ENCODE results near the gene RNU1-2.
"Not testable (repeated sequence)": the region's sequence is repeated elsewhere in the genome, so short reads cannot be mapped to it uniquely, and the experiment has no call there.

The RNU1-2 gene

GRCh38 chr1:16922885-16923431, 27.2 kb downstream of the RNU1-2 start:
- intact Hi-C loops (cut with DNase I) = no loop called here
- DNase-seq = peak in 4 of 10 donors; percentile 32 to 84 (median 58)

DNA sequence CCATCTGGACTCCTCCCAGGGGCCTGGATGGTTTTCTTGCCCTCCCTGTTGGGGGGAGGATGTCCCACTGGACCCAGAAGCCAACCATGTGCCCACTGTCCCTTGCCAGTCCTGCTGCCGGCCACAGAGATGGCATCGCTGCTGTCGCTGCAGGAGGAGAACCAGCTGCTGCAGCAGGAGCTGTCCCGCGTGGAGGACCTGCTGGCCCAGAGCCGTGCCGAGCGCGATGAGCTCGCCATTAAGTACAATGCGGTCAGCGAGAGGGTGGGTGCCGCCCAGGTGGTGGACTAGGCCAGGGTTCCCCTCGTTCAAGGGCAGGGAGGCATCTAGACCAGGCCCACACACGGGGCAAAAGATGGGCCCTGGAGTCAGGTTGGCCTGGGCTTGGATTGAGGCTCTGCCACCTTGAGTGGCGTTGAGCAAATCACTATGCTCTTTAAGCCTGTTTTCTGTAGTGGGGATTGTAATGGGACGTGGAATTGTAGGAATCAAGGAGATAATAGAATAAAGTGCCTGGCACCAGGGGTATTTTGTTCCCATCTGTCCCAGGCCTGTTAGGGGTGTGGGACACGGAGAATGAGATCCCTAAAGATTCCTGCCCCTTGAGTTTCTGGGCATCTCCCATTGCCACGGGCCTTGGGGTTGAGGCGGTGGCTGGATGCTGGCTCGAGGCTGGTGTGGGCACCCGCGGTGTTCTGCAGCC, 28.6 kb downstream of the RNU1-2 start:
- peak in 4 of 10 donors; percentile 30 to 87 (median 70) for DNase-seq
- intact Hi-C loops (cut with DNase I) = no loop called here

GRCh38 chr1:16924919-16925477, 29.2 kb downstream of the RNU1-2 start:
- intact Hi-C loops (cut with DNase I) = no loop called here
- peak in 3 of 10 donors; percentile 22 to 89 (median 68) for DNase-seq

- peak in 4 of 10 donors; percentile 32 to 82 (median 67) for DNase-seq
- intact Hi-C loops (cut with DNase I) = no loop called here
Observed at GRCh38 chr1:16925635-16926490, 30.1 kb downstream of the RNU1-2 start.

DNA sequence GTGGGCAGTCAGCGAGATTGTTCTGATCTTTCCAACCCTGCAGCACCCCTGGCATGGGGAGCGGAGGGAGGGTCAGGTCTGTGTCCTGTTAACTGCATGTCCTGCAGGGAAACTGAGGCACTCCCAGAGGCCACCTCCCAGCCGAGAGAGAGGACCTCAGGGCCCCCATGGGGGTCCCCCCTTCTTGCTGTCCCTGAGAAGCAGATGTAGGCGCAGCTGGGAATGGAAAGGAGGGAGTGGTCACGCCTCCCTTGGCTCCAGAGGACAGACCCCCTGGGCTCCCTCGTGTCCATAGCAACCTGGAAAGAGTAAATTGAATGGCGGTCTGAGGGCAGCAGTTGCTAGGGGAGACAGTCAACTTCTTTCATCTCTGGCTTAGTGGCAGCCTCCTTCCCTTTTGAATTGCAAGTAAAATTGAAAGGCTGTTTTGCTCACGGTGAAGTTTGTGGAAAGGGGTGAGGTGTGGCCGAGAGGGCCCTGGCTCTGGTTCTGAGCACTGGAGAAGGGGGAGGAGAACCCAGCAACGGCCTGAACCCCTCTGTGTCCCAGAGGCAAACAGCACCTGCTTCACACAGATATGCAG, 30.8 kb downstream of the RNU1-2 start:
- DNase-seq = peak in 6 of 10 donors; percentile 20 to 86 (median 58)
- intact Hi-C loops (cut with DNase I) = no loop called here

GRCh38 chr1:16927256-16927655, 31.5 kb downstream of the RNU1-2 start:
- intact Hi-C loops (cut with DNase I) = no loop called here
- DNase-seq = peak in 4 of 10 donors; percentile 25 to 82 (median 66)

DNA sequence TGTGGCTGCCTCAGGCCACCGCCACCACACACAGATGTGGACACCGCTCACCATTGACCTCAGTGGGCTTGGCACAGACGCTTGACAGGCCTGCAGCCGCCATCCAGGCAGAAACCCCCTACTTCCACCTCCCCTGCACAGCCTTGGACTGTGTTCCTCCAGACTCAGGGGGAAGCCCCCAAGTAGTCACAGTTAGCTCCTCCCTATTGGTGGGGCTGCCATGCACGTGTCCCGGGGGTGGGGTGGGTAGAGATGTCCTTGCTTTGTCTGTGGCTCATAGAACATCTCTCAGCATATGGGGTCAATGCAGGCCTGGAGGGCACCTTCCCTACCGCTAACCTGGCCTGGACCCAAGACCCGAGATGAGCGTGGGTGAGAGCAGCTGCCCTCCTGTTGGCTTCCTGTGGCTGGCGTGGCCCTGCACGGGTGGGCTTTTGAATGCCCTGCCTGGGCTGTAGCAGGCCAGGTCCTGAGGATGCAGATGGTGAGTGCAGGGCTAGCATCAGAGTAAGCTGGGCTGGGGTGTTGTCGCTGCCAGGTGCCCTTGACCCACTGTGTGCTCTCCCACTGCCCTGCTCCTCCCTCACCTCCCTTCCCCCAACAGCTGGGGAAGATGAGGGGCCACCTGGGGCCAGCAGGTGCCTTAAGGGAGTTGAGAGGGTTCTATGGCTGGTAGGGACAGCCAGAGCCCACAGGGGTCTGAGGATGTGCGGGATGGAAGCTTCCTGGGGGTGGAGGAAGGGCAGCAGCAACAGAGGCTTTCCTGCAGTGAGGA, 32.1 kb downstream of the RNU1-2 start:
- peak in 2 of 10 donors; percentile 37 to 44 for DNase-seq
- intact Hi-C loops (cut with DNase I) = no loop called here

DNA sequence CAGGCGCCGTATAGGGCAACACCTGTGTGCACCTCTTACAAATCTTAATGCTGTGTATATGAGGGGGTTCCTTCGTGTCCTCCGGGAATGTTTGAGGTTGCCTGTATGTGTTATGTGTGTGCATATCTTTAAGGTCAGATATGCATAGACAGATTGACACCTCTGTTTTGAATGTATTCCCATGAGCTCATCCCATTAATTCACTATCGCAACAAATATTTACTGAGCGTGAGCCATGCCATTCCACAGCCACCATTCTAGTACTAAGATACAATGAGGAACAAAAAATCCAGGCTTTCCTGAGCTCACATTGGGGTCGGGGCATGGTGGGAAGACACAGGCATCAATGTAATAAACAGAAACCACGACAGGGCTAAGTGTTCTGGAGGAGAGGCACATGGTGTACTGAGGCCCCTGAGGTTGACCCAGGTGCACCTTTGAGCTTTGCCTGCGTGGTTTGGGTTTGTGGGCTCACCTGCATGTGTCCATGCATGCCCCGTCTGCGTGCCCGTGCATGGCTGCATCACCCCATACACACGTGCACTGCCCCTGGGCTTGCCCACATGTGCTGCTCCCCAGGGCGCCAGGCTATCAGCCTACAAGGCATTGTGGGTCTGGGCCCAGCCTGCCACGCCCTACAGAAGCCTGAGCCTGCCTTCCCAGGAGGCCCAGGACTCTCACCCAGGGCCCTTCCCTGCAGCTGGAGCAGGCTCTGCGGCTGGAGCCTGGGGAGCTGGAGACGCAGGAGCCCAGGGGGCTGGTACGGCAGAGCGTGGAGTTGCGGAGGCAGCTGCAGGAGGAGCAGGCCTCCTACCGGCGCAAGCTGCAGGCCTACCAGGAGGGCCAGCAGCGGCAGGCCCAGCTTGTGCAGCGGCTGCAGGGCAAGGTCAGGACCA, 33.6 kb downstream of the RNU1-2 start:
- intact Hi-C loops (cut with DNase I) = not testable (repeated sequence)
- peak in 1 of 10 donors; percentile 82 for DNase-seq

- DNase-seq = peak in 2 of 10 donors; percentile 19 to 79
- intact Hi-C loops (cut with DNase I) = not testable (repeated sequence)
Observed at GRCh38 chr1:16931206-16931934, 35.6 kb downstream of the RNU1-2 start.

GRCh38 chr1:16933945-16934344, 38.2 kb downstream of the RNU1-2 start:
- intact Hi-C loops (cut with DNase I); DNase-seq: not testable (repeated sequence)

DNA sequence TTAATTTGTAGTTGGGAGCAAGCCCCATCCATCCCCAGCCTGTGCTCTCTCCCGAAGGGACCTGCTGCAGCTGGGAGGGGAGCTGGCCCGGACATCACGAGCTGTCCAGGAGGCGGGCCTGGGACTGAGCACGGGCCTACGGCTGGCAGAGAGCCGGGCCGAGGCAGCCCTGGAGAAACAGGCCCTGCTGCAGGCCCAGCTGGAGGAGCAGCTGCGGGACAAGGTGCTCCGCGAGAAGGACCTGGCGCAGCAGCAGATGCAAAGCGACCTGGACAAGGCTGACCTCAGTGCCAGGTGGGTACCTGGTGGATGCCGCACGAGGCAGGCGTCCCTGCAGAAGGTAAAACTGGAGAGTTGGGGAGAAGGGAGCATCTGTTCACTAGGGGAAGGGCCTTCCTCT, 40.8 kb downstream of the RNU1-2 start:
- DNase-seq; intact Hi-C loops (cut with DNase I): not testable (repeated sequence)

DNA sequence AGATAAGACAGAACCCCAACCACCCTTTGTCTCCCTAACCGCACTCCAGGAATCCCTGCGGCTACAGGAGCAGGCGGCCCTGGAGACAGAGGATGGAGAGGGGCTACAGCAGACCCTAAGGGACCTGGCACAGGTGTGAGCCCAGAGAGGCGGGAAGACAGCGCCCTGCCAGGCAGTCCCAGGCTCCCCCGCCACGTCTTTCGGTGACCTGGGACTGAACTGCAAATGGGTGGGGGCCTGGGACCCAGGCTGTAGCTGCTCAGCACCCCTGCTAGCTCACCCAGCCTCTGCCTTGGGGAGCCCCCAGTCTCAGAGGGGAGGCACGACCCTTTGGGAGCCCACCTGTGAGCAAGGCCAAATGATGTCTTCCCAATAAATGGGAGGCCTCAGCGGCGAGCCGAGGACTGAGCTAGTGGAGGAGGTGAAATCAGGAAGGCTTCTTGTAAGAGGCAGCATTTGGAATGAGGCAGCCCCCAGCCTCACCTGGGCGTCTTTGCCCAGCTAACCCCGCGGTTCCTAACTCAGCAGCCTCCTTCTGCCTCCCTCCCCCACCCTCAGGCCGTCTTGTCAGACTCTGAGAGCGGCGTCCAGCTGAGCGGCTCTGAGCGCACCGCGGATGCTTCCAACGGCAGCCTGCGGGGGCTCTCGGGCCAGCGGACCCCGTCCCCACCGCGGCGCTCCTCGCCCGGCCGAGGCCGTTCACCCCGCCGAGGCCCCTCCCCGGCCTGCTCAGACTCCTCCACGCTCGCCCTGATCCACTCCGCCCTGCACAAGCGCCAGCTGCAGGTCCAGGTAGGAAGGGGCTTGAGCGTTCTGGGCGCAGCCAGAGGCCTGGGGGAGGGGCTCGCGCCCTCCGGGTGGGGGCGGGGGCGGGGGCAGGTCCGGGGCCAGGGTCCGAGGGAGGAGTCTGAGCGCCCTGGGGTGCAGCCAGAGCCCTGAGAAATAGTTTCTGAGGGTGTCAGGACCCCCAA, 42.9 kb downstream of the RNU1-2 start:
- intact Hi-C loops (cut with DNase I) = no loop called here
- no peak for DNase-seq

- intact Hi-C loops (cut with DNase I); DNase-seq: not testable (repeated sequence)
Observed at GRCh38 chr1:16939386-16940180, 43.8 kb downstream of the RNU1-2 start.

- no peak for DNase-seq
- intact Hi-C loops (cut with DNase I) = no loop called here
Observed at GRCh38 chr1:16944038-16944437, 48.3 kb downstream of the RNU1-2 start.

DNA sequence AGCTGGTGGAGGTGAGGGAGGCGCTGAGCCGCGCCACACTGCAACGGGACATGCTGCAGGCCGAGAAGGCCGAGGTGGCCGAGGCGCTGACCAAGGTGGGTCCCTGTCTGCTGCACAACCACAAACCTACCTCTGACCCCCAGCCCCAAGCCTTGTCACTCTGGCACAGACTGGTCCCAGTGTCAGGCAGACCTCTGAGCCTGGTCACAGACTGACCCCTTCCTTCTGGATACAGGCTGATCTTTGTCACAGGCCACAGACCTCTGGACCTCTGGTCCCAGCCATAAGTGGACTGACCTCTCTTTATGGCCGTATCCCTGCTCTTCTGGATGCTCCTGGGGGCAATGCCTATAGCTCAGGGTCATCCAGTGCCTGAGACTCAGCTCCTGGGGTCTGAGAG, 49.7 kb downstream of the RNU1-2 start:
- DNase-seq; intact Hi-C loops (cut with DNase I): not testable (repeated sequence)
